ENCODE results near the gene PER3. TPM values are rescaled to one million over a fixed set of nuclear protein-coding genes. Genes with fewer than 3 reads are reported as not detected.

PER3 gene
- total and polyA plus RNA-seq, 9 of the 15 experiments (the other 6 are each of a cell fraction or from before 2014, with no cell fraction given) = 11.9 to 22.5 (median 14.6) TPM

DNA sequence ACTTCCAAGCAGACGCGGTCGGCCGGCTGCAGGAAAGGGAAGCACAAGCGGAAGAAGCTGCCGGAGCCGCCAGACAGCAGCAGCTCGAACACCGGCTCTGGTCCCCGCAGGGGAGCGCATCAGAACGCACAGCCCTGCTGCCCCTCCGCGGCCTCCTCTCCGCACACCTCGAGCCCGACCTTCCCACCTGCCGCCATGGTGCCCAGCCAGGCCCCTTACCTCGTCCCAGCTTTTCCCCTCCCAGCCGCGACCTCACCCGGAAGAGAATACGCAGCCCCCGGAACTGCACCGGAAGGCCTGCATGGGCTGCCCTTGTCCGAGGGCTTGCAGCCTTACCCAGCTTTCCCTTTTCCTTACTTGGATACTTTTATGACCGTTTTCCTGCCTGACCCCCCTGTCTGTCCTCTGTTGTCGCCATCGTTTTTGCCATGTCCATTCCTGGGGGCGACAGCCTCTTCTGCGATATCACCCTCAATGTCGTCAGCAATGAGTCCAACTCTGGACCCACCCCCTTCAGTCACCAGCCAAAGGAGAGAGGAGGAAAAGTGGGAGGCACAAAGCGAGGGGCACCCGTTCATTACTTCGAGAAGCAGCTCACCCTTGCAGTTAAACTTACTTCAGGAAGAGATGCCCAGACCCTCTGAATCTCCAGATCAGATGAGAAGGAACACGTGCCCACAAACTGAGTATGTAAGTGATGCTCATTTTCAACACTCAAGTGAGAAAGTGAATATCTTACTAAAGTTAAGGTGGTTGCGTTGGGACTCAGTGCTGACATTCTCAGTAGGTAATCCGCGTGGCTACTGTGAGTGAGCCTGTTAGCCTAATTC, 43.2 kb downstream of the PER3 start (continued):
- TF ChIP-seq, protein P1, sequence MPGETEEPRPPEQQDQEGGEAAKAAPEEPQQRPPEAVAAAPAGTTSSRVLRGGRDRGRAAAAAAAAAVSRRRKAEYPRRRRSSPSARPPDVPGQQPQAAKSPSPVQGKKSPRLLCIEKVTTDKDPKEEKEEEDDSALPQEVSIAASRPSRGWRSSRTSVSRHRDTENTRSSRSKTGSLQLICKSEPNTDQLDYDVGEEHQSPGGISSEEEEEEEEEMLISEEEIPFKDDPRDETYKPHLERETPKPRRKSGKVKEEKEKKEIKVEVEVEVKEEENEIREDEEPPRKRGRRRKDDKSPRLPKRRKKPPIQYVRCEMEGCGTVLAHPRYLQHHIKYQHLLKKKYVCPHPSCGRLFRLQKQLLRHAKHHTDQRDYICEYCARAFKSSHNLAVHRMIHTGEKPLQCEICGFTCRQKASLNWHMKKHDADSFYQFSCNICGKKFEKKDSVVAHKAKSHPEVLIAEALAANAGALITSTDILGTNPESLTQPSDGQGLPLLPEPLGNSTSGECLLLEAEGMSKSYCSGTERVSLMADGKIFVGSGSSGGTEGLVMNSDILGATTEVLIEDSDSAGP (CRISPR knock-in tag; IDR thresholded peaks at IDR 0.05) = no peak; the same call in 1 of the 2 replicates
- peak; percentile 72 for TF ChIP-seq MYC (IDR thresholded peaks at IDR 0.05; ENCODE audit: low read depth, low read length)
- no peak for TF ChIP-seq MYC (CRISPR knock-in tag; IDR thresholded peaks at IDR 0.05; ENCODE audit: borderline replicate concordance, low read depth)
- TF ChIP-seq, protein P2, sequence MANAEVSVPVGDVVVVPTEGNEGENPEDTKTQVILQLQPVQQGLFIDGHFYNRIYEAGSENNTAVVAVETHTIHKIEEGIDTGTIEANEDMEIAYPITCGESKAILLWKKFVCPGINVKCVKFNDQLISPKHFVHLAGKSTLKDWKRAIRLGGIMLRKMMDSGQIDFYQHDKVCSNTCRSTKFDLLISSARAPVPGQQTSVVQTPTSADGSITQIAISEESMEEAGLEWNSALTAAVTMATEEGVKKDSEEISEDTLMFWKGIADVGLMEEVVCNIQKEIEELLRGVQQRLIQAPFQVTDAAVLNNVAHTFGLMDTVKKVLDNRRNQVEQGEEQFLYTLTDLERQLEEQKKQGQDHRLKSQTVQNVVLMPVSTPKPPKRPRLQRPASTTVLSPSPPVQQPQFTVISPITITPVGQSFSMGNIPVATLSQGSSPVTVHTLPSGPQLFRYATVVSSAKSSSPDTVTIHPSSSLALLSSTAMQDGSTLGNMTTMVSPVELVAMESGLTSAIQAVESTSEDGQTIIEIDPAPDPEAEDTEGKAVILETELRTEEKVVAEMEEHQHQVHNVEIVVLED (CRISPR knock-in tag; IDR thresholded peaks at IDR 0.05) = 0 out of 2 replicates have a peak, but pooled peaks have one; percentile 39
- no peak for TF ChIP-seq ZNF146 (CRISPR knock-in tag; IDR thresholded peaks at IDR 0.05; ENCODE audit: unreplicated experiment)
- TF ChIP-seq SRSF1 (IDR thresholded peaks at IDR 0.05; ENCODE audit: low read depth, low read length) = no peak
- no peak for TF ChIP-seq ZNF408 (CRISPR knock-in tag; IDR thresholded peaks at IDR 0.05; ENCODE audit: low read depth)
- TF ChIP-seq, protein P3, sequence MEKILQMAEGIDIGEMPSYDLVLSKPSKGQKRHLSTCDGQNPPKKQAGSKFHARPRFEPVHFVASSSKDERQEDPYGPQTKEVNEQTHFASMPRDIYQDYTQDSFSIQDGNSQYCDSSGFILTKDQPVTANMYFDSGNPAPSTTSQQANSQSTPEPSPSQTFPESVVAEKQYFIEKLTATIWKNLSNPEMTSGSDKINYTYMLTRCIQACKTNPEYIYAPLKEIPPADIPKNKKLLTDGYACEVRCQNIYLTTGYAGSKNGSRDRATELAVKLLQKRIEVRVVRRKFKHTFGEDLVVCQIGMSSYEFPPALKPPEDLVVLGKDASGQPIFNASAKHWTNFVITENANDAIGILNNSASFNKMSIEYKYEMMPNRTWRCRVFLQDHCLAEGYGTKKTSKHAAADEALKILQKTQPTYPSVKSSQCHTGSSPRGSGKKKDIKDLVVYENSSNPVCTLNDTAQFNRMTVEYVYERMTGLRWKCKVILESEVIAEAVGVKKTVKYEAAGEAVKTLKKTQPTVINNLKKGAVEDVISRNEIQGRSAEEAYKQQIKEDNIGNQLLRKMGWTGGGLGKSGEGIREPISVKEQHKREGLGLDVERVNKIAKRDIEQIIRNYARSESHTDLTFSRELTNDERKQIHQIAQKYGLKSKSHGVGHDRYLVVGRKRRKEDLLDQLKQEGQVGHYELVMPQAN (IDR thresholded peaks at IDR 0.05; ENCODE audit: borderline replicate concordance) = peak; percentile 76
- no peak for TF ChIP-seq ZNF174 (CRISPR knock-in tag; IDR thresholded peaks at IDR 0.05)
- TF ChIP-seq ZNF24 (IDR thresholded peaks at IDR 0.05) = no peak
- TF ChIP-seq, protein P4, sequence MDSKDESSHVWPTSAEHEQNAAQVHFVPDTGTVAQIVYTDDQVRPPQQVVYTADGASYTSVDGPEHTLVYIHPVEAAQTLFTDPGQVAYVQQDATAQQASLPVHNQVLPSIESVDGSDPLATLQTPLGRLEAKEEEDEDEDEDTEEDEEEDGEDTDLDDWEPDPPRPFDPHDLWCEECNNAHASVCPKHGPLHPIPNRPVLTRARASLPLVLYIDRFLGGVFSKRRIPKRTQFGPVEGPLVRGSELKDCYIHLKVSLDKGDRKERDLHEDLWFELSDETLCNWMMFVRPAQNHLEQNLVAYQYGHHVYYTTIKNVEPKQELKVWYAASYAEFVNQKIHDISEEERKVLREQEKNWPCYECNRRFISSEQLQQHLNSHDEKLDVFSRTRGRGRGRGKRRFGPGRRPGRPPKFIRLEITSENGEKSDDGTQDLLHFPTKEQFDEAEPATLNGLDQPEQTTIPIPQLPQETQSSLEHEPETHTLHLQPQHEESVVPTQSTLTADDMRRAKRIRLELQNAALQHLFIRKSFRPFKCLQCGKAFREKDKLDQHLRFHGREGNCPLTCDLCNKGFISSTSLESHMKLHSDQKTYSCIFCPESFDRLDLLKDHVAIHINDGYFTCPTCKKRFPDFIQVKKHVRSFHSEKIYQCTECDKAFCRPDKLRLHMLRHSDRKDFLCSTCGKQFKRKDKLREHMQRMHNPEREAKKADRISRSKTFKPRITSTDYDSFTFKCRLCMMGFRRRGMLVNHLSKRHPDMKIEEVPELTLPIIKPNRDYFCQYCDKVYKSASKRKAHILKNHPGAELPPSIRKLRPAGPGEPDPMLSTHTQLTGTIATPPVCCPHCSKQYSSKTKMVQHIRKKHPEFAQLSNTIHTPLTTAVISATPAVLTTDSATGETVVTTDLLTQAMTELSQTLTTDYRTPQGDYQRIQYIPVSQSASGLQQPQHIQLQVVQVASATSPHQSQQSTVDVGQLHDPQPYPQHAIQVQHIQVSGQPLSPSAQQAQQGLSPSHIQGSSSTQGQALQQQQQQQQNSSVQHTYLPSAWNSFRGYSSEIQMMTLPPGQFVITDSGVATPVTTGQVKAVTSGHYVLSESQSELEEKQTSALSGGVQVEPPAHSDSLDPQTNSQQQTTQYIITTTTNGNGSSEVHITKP (IDR thresholded peaks at IDR 0.05; ENCODE audit: partially characterized antibody) = peak; percentile 37
- no peak for TF ChIP-seq EP300 (IDR thresholded peaks at IDR 0.05; ENCODE audit: low read length)
- TF ChIP-seq ZNF384 (IDR thresholded peaks at IDR 0.05; ENCODE audit: low read depth, low read length) = no peak
- TF ChIP-seq, protein P5, sequence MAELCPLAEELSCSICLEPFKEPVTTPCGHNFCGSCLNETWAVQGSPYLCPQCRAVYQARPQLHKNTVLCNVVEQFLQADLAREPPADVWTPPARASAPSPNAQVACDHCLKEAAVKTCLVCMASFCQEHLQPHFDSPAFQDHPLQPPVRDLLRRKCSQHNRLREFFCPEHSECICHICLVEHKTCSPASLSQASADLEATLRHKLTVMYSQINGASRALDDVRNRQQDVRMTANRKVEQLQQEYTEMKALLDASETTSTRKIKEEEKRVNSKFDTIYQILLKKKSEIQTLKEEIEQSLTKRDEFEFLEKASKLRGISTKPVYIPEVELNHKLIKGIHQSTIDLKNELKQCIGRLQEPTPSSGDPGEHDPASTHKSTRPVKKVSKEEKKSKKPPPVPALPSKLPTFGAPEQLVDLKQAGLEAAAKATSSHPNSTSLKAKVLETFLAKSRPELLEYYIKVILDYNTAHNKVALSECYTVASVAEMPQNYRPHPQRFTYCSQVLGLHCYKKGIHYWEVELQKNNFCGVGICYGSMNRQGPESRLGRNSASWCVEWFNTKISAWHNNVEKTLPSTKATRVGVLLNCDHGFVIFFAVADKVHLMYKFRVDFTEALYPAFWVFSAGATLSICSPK (IDR thresholded peaks at IDR 0.05; ENCODE audit: borderline replicate concordance) = no peak
- TF ChIP-seq MXI1 (IDR thresholded peaks at IDR 0.05; ENCODE audit: low read depth, low read length) = no peak
- no peak for TF ChIP-seq RHOXF2B (CRISPR knock-in tag; conservative IDR thresholded peaks at IDR 0.05)
- TF ChIP-seq ETV1 (tag; conservative IDR thresholded peaks at IDR 0.05; ENCODE audit: low read depth) = peak; percentile 74

Data from K562 (cell line).